Measurements from ENCODE around the gene MERTK. TPM values are rescaled to one million over a fixed set of nuclear protein-coding genes. Genes with fewer than 3 reads are reported as not detected.

Gene MERTK
- total and polyA plus RNA-seq, 10 of the 15 experiments (the other 5 are each of a cell fraction or from before 2014, with no cell fraction given), result 0.13 to 30.6 (median 0.50) TPM

DNA sequence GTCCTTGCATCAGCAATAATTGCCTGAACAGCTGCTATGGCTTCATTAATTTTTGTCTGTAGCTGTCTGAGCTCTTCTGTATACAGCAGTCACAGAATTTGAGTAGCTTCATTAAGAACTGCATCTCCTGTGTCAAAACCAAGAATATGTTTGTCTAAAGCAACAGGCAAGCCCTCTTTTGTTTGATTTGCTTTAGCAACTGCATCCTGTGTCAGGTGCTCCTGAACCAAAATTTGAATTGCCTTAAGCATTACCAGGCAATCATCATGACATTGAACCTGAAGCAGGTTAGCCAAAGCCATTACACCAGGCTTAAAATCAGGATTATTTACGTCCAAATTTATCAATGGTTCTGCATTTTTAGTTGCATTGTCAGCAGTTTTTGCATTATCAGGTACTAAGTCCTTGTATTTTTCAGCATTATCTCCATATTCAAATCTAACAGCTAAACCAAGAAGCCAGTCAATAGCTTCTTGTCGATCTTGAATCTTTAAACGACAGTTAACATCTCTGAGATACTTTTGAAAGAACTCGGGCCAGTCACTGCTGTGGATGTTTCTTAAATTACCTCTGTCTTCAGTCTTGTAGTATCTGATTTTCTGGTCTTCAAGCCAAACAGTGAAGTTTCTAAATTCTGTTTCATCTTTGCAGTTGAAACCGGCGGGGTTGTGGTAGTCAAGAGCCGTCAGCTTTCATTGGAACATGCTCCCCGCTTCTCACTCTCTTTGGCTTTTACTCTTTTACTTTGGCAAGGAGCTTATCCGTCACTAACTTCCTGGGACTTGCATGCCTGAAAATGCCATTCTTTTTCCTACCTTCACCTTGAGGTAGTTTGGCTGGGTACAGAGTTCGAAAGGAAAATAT, 42.2 kb downstream of the MERTK start (continued):
- TF ChIP-seq RELB (IDR thresholded peaks at IDR 0.05; ENCODE audit: low read depth) (no peak), POLR2AphosphoS5 (IDR thresholded peaks at IDR 0.05; ENCODE audit: low read length) (no peak), ZBTB11 (CRISPR knock-in tag; IDR thresholded peaks at IDR 0.05) (no peak), CEBPZ (IDR thresholded peaks at IDR 0.05; ENCODE audit: low read depth, low read length) (no peak), IRF4 (IDR thresholded peaks at IDR 0.05; ENCODE audit: low read depth, low read length) (no peak)

All from GM12878 (cell line).